ENCODE data around the gene ITPR2. TPM values are rescaled to one million over a fixed set of nuclear protein-coding genes. Genes with fewer than 3 reads are reported as not detected.

ITPR2 gene
- total and polyA plus RNA-seq, 4 donors = 30.9 to 133 (median 73.2) TPM

DNA sequence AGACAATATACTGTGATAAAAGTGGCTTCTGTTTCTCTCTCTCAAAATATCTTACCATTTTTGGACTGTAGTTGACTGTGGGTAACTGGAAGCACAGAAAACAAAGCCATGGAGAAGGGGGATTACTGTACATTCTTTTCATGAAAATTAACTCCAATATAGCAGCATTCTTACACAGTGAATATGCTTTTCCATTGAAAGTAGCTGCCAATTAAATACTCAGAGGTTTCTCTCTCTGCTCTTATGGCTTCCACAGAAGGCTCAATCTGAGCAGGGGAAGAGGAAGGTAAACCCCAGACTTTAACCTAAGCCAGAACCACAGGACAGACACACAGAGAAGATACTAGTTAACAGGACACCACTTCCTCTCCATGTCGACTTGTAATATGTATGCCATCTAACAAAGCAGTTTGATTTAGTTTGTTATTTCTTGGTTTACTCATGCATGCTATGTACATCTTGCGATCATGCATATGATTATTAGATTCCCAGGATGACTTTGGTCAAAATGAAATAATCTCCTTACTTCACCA is 487.5 kb downstream of the ITPR2 start:
- no CpG with 5 or more reads among the region's 2 CpGs for WGBS (ENCODE audit: insufficient coverage)
- Histone ChIP-seq H3K27ac (ENCODE audit: low read depth, low read length) (no peak overlapping the region), H3K27me3 (ENCODE audit: control insufficient read depth, insufficient read depth, low read length) (no peaks in the 10 kb centered on the region), H3K4me3 (ENCODE audit: low read depth, low read length) (no peak overlapping the region), H3K4me1 (ENCODE audit: control insufficient read depth, insufficient read depth, low read length) (peaks cover 11% of the 10 kb centered on the region), H3K36me3 (ENCODE audit: control insufficient read depth, insufficient read depth, low read length) (peaks cover 3% of the 10 kb centered on the region), H3K9me3 (ENCODE audit: control insufficient read depth, insufficient read depth, low read length) (no peaks in the 10 kb centered on the region)
- DNase-seq (ENCODE audit: low read depth in 4 of 6, low spot score in 6 of 6) = no peak

DNA sequence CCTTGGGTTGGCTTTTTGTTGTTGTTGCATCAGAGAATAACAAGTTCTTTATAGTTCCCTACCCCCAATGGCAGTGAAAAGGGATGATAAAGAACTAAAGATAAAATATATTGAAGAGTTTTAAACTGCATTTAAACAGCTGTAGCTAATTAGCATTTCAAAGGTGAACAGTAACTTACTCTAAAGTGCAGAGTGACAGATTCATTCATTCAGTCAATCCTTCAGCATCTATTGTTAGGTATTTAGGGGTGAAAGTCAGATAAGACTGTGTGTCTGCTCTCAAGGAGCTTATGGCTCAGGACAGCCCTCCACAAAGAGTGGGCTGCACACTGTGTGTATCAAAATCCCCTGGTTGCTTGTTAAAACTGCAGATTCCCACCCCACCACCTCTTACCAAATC is 491.5 kb downstream of the ITPR2 start:
- H3K27ac ChIP-seq (ENCODE audit: low read depth, low read length) = no peak overlapping the region

GRCh38 chr12:26340649-26341048 is 492.3 kb downstream of the ITPR2 start:
- peaks cover 17% of the 10 kb centered on the region for H3K4me1 ChIP-seq (ENCODE audit: control insufficient read depth, insufficient read depth, low read length)
- no peak overlapping the region for H3K27ac ChIP-seq (ENCODE audit: low read depth, low read length)
- no peak overlapping the region for H3K4me3 ChIP-seq (ENCODE audit: low read depth, low read length)
- no CpG with 5 or more reads among the region's 1 CpG for WGBS (ENCODE audit: insufficient coverage)
- no peaks in the 10 kb centered on the region for H3K9me3 ChIP-seq (ENCODE audit: control insufficient read depth, insufficient read depth, low read length)
- no peaks in the 10 kb centered on the region for H3K36me3 ChIP-seq (ENCODE audit: control insufficient read depth, insufficient read depth, low read length)
- H3K27me3 ChIP-seq (ENCODE audit: control insufficient read depth, insufficient read depth, low read length) = no peaks in the 10 kb centered on the region
- no peak for DNase-seq (ENCODE audit: low read depth in 4 of 6, low spot score in 6 of 6)

More for the DNA sequence above, 491.5 kb downstream of the ITPR2 start:
- no peak for DNase-seq (ENCODE audit: low read depth in 4 of 6, low spot score in 6 of 6)
- no peaks in the 10 kb centered on the region for H3K9me3 ChIP-seq (ENCODE audit: control insufficient read depth, insufficient read depth, low read length)
- no peaks in the 10 kb centered on the region for H3K36me3 ChIP-seq (ENCODE audit: control insufficient read depth, insufficient read depth, low read length)
- H3K4me1 ChIP-seq (ENCODE audit: control insufficient read depth, insufficient read depth, low read length) = peaks cover 17% of the 10 kb centered on the region
- no peaks in the 10 kb centered on the region for H3K27me3 ChIP-seq (ENCODE audit: control insufficient read depth, insufficient read depth, low read length)
- H3K4me3 ChIP-seq (ENCODE audit: low read depth, low read length) = no peak overlapping the region

DNA sequence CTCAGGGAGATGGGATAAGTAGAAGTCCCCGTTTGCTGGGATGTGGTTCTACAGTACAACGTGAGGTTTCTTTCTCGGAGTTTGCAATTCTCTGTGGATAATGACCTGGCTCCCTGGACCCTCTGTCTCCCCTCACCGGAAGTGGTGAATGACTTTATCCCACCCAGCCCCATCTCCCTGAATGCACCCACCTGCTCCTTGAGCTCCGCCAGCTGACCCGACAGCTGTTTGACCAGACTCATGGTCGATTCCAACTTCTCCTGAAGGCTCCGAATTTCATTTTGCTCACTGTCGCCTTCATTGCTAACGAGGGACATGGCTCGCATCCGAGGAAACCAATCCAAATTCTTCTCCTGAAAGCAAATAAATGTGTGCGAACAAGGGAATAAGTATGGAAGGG is 493.0 kb downstream of the ITPR2 start:
- H3K9me3 ChIP-seq (ENCODE audit: control insufficient read depth, insufficient read depth, low read length) = no peaks in the 10 kb centered on the region
- DNase-seq (ENCODE audit: low read depth in 4 of 6, low spot score in 6 of 6) = peak in 1 of 6 donors; percentile 24
- no peak overlapping the region for H3K4me3 ChIP-seq (ENCODE audit: low read depth, low read length)
- 71% methylated on average over 6 of the region's 13 CpGs for WGBS (ENCODE audit: insufficient coverage)
- peak overlapping the region; percentile 54 for H3K27ac ChIP-seq (ENCODE audit: low read depth, low read length)
- H3K36me3 ChIP-seq (ENCODE audit: control insufficient read depth, insufficient read depth, low read length) = no peaks in the 10 kb centered on the region
- H3K27me3 ChIP-seq (ENCODE audit: control insufficient read depth, insufficient read depth, low read length) = no peaks in the 10 kb centered on the region
- peaks cover 17% of the 10 kb centered on the region for H3K4me1 ChIP-seq (ENCODE audit: control insufficient read depth, insufficient read depth, low read length)

- H3K36me3 ChIP-seq (ENCODE audit: control insufficient read depth, insufficient read depth, low read length) = no peaks in the 10 kb centered on the region
- WGBS (ENCODE audit: insufficient coverage) = 51% methylated on average over 5 of the region's 11 CpGs
- no peak overlapping the region for H3K4me3 ChIP-seq (ENCODE audit: low read depth, low read length)
- H3K27me3 ChIP-seq (ENCODE audit: control insufficient read depth, insufficient read depth, low read length) = no peaks in the 10 kb centered on the region
- peak in 1 of 6 donors; percentile 51 for DNase-seq (ENCODE audit: low read depth in 4 of 6, low spot score in 6 of 6)
- H3K4me1 ChIP-seq (ENCODE audit: control insufficient read depth, insufficient read depth, low read length) = peaks cover 17% of the 10 kb centered on the region
- H3K27ac ChIP-seq (ENCODE audit: low read depth, low read length) = peak overlapping the region; percentile 54
- H3K9me3 ChIP-seq (ENCODE audit: control insufficient read depth, insufficient read depth, low read length) = no peaks in the 10 kb centered on the region
Measured at GRCh38 chr12:26338586-26339572, 494.1 kb downstream of the ITPR2 start.

DNA sequence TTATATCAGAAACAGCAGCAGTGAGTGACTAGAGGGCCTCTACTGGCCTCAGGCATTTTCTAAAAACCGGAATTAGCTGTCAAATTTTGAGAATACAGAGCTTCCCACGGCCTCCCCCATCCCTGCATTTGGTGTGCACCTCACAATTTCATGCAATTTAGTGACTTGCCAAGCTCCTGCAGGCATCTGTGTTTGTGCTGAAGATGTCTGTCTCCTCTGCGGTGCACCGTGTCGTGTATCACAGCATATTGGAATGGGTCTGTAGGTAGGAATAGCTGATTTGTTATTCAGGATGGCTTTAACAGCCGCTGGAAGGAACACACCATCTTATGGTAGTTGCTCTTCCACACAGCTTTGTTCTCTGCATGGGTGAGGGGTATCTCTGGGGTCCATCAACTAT is 497.3 kb downstream of the ITPR2 start:
- no peak overlapping the region for H3K4me3 ChIP-seq (ENCODE audit: low read depth, low read length)
- H3K4me1 ChIP-seq (ENCODE audit: control insufficient read depth, insufficient read depth, low read length) = peaks cover 5% of the 10 kb centered on the region
- peak in 1 of 6 donors; percentile 58 for DNase-seq (ENCODE audit: low read depth in 4 of 6, low spot score in 6 of 6)
- H3K27me3 ChIP-seq (ENCODE audit: control insufficient read depth, insufficient read depth, low read length) = no peaks in the 10 kb centered on the region
- 63% methylated on average over 4 of the region's 6 CpGs for WGBS (ENCODE audit: insufficient coverage)
- no peaks in the 10 kb centered on the region for H3K36me3 ChIP-seq (ENCODE audit: control insufficient read depth, insufficient read depth, low read length)
- no peak overlapping the region for H3K27ac ChIP-seq (ENCODE audit: low read depth, low read length)
- no peaks in the 10 kb centered on the region for H3K9me3 ChIP-seq (ENCODE audit: control insufficient read depth, insufficient read depth, low read length)

DNA sequence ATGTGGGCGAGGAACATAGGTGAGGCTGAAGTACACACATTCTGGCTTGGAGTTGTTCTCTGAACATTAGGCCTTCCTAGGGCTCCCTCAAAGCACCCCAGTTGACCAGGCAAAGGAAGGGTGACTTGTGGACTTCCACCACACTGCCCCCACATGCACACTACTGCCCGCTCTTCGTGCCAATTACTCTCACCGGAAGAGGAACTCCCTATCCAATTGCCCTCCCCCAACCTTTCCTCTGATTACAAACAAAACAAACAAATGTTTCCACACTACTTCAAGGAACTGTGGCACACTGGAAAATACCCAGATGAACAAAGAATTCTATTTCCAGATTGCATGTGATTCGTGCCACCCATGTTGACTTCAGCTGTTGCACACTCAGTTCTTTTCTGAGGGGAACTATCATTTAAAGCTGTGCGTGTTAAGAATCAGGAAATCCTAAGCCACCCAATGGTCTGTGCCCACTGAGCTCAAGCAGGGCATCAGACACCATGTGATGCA is 498.3 kb downstream of the ITPR2 start:
- Histone ChIP-seq H3K4me1 (ENCODE audit: control insufficient read depth, insufficient read depth, low read length) (peaks cover 3% of the 10 kb centered on the region), H3K27ac (ENCODE audit: low read depth, low read length) (no peak overlapping the region), H3K36me3 (ENCODE audit: control insufficient read depth, insufficient read depth, low read length) (no peaks in the 10 kb centered on the region), H3K9me3 (ENCODE audit: control insufficient read depth, insufficient read depth, low read length) (no peaks in the 10 kb centered on the region), H3K27me3 (ENCODE audit: control insufficient read depth, insufficient read depth, low read length) (no peaks in the 10 kb centered on the region), H3K4me3 (ENCODE audit: low read depth, low read length) (no peak overlapping the region)
- DNase-seq (ENCODE audit: low read depth in 4 of 6, low spot score in 6 of 6) = no peak
- WGBS (ENCODE audit: insufficient coverage) = 89% methylated on average over 6 of the region's 6 CpGs

DNA sequence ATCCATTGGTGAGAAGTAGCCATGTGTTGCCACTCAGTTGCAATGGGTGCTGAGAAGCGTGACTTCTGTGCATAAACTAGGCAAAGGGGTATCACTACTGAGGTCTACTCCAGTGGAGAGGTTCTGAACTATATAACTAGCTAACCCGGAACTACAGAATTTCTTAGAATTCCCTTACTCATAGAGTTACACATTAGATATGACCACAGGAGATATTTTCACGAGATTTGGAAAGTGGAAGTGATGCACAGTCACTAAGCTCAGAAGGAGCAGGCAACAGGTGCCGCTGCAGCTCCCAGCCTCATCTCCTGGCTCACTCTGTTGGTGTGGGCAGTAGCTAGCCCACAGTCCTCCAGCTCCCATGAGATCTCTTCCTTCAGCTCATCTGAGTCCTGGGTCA is 501.0 kb downstream of the ITPR2 start:
- no peak overlapping the region for H3K27ac ChIP-seq (ENCODE audit: low read depth, low read length)
- no peak overlapping the region for H3K4me3 ChIP-seq (ENCODE audit: low read depth, low read length)
- H3K36me3 ChIP-seq (ENCODE audit: control insufficient read depth, insufficient read depth, low read length) = no peaks in the 10 kb centered on the region
- 100% methylated on average over 3 of the region's 4 CpGs for WGBS (ENCODE audit: insufficient coverage)
- no peaks in the 10 kb centered on the region for H3K27me3 ChIP-seq (ENCODE audit: control insufficient read depth, insufficient read depth, low read length)
- H3K4me1 ChIP-seq (ENCODE audit: control insufficient read depth, insufficient read depth, low read length) = no peaks in the 10 kb centered on the region
- H3K9me3 ChIP-seq (ENCODE audit: control insufficient read depth, insufficient read depth, low read length) = no peaks in the 10 kb centered on the region
- DNase-seq (ENCODE audit: low read depth in 4 of 6, low spot score in 6 of 6) = no peak

DNA sequence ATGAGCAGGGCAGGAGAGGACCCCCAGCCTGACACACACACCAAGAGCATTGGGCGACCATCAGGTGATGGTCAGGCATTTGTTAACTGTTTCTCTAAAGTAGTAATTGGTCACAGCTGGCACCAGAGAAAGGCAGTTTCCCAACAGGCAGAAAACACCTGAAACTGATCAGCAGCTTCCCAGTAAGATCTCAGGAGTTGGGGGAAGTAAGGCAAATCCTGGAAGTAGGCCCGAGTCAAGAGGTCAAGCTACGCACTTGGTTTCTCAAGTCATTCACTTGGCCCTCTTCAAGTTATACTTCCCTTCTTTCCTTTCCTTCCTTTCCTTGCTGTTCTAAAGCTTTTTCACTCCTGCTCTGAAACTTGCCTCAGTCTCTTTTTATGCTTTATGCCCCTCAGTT is 501.9 kb downstream of the ITPR2 start:
- Histone ChIP-seq H3K9me3 (ENCODE audit: control insufficient read depth, insufficient read depth, low read length) (no peaks in the 10 kb centered on the region), H3K4me1 (ENCODE audit: control insufficient read depth, insufficient read depth, low read length) (no peaks in the 10 kb centered on the region), H3K4me3 (ENCODE audit: low read depth, low read length) (no peak overlapping the region), H3K27ac (ENCODE audit: low read depth, low read length) (no peak overlapping the region), H3K27me3 (ENCODE audit: control insufficient read depth, insufficient read depth, low read length) (no peaks in the 10 kb centered on the region), H3K36me3 (ENCODE audit: control insufficient read depth, insufficient read depth, low read length) (no peaks in the 10 kb centered on the region)
- 100% methylated on average over 2 of the region's 3 CpGs for WGBS (ENCODE audit: insufficient coverage)
- DNase-seq (ENCODE audit: low read depth in 4 of 6, low spot score in 6 of 6) = no peak
